Cardiac fibroblast (primary cell): ENCODE data around the gene KMT2C.

Source experiments
- DNase-seq, 2 donors: peaks; one replicate each; pipeline versions ENCODE4 v3.0.0 to v3.0.0-alpha.2; 2010; ENCODE audit warnings: low read depth in 2 of 2
- H3K4me3 ChIP-seq, 2 donors: replicated peaks in 1 of 2; 1 replicate in 1 of 2; 2 replicates in 1 of 2; pipeline ENCODE4 v1.5.1; 2011; ENCODE audit warnings: low read depth in 2 of 2, low read length in 2 of 2, mild to moderate bottlenecking in 2 of 2, moderate library complexity in 1 of 2
- TF ChIP-seq, protein P1 (sequence below): IDR thresholded peaks from one replicate; pipeline ENCODE4 v1.5.1; 2011; ENCODE audit warnings: low read depth, mild to moderate bottlenecking, low read length, inconsistent platforms

KMT2C gene

DNA sequence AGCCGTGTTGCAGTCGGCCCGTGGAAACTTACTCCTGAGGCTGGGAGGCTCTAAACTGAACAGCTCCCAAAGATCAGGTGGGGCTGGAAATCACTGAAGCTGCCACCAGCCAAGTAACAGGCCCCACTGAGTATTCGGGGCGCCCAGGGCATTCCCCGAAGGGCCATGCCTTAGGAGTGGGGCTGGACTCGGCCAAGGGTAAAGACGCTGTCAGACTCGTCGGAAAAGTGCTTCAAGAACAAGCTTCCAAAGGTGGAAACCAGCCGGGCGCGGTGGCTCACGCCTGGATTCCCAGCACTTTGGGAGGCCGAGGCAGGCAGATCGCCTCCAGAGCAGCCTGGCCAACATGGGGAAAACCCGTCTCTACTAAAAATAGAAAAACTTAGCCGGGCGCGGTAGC is 307.6 kb downstream of the KMT2C start:
- H3K4me3 ChIP-seq = no peak overlapping the region
- TF ChIP-seq, protein P1, sequence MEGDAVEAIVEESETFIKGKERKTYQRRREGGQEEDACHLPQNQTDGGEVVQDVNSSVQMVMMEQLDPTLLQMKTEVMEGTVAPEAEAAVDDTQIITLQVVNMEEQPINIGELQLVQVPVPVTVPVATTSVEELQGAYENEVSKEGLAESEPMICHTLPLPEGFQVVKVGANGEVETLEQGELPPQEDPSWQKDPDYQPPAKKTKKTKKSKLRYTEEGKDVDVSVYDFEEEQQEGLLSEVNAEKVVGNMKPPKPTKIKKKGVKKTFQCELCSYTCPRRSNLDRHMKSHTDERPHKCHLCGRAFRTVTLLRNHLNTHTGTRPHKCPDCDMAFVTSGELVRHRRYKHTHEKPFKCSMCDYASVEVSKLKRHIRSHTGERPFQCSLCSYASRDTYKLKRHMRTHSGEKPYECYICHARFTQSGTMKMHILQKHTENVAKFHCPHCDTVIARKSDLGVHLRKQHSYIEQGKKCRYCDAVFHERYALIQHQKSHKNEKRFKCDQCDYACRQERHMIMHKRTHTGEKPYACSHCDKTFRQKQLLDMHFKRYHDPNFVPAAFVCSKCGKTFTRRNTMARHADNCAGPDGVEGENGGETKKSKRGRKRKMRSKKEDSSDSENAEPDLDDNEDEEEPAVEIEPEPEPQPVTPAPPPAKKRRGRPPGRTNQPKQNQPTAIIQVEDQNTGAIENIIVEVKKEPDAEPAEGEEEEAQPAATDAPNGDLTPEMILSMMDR = no peak
- no peak for DNase-seq

DNA sequence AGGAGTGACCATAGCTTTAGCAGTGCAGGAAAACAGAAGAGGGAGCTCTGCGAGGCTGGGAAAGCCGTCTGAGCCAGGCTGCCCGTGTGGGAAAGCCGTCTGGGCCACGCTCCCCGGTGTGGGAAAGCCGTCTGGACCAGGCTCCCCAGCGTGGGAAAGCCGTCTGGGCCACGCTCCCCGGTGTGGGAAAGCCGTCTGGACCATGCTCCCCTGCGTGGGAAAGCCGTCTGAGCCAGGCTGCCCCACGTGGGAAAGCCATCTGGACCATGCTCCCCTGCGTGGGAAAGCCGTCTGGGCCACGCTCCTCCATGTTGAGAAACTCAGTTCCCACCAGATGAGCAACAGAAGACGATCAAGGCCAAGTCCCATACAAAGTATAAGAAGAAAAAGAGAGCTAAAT is 308.6 kb downstream of the KMT2C start:
- no peak overlapping the region for H3K4me3 ChIP-seq
- TF ChIP-seq, protein P1 = no peak
- no peak for DNase-seq

DNA sequence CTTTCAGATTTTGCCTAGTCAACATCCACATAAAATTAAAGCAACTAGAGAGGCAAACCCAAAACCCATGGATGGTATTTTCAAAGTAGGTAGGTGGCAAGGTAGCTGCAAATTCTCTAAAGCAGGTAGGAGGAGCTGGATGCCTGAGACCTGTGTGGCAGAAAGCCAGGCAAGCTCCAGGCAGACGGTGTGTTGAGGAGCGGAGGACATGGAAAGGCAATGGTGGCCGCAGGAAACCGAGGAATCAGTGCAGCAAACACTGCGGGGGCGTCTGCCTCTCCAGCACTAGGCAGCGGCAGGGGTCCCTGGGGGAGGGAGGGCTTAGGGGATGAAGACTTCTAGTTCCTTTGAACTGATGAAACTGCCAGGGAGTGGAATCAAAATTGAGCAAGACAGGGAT is 309.1 kb downstream of the KMT2C start:
- no peak for DNase-seq
- H3K4me3 ChIP-seq = no peak overlapping the region
- TF ChIP-seq, protein P1 = no peak

DNA sequence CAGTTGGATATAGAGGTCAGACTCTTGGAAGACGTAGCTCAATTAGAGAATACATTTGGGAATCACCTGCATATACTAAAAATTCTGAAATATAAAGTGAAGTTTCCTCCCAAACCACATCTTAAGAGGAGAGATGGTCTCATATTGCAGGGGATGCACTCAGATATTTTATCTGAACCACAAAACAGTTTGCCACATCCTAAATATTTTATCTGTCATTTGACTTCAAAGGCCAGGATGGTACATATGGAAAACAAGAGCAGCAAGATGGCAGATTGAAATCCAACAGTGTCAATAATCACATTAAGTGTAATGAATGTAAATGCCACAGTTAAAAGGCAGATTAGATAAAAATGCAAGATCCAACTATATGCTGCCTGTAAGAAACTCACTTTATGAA is 313.3 kb downstream of the KMT2C start:
- DNase-seq = no peak
- TF ChIP-seq, protein P1 = no peak
- no peak overlapping the region for H3K4me3 ChIP-seq

DNA sequence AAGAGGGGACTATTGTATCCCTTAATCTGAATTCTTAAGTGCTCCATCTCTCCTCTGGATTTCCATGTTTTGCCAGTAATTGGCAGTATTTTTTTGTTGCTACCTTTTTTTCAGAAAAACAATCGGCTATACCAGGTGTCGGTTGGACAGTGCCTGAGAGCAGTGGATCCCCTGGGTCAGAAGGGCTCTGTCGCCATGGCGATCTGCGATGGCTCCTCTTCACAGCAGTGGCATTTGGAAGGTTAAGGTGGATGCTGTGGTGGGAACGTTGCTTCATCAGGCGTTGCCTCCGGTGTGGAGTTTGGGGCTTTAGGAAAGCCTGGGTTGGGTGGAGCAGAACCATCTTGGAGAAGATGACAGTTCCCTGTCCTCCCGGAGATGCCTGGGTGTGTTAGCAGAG is 314.4 kb downstream of the KMT2C start:
- TF ChIP-seq, protein P1 = no peak
- no peak for DNase-seq

DNA sequence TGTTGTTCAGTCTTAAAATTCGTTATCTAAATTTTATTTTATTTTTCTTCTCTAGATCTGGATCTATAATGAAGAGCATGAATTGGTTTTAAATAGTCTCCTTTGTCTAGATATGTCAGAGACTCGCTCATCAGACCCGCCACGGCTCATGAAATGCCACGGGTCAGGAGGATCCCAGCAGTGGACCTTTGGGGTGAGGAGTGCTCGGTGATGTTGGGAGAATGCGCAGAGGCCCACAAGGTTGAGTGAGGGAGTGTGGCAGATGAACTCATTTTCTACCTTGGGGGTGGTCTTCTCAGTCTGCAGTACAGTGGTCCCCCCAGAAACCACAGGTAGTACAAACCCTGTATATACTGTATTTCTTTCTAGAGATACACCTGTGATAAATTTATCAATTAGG is 315.0 kb downstream of the KMT2C start:
- TF ChIP-seq, protein P1 = no peak
- no peak for DNase-seq

More for the DNA sequence above, 314.4 kb downstream of the KMT2C start:
- H3K4me3 ChIP-seq = no peak overlapping the region

DNA sequence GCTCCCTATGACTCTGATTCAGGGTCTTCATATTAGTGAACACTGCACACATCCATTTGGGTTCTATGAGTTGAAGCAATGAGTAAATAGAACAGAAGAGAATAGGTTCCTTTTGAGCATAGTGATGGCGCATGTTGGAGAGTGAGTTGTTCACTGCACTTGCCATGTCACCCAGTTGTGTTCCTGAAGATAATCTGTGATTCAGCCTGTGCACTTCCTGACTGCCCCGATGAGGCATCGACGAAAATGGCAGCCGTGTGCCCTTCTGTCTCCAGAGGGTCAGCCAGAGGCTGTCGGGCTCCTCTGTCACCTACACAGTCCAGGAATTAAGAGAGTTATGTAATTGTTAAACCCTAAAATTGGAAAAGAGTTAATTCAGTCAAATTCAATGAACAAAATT is 315.6 kb downstream of the KMT2C start:
- DNase-seq = peak in 1 of 2 donors; percentile 52
- TF ChIP-seq, protein P1 = no peak

More for the DNA sequence above, 315.0 kb downstream of the KMT2C start:
- H3K4me3 ChIP-seq = no peak overlapping the region

More for the DNA sequence above, 315.6 kb downstream of the KMT2C start:
- H3K4me3 ChIP-seq = no peak overlapping the region
